ENCODE measurements around the gene RBKS.
A peak's percentile ranks its signal among the peaks of the same experiment; 100 is the strongest.

RBKS gene

GRCh38 chr2:27901234-27901633 lies 11.0 kb upstream of the RBKS start:
- no peak overlapping the region for H3K4me3 ChIP-seq (ENCODE audit: low read depth, low read length)
- TF ChIP-seq, protein P1, sequence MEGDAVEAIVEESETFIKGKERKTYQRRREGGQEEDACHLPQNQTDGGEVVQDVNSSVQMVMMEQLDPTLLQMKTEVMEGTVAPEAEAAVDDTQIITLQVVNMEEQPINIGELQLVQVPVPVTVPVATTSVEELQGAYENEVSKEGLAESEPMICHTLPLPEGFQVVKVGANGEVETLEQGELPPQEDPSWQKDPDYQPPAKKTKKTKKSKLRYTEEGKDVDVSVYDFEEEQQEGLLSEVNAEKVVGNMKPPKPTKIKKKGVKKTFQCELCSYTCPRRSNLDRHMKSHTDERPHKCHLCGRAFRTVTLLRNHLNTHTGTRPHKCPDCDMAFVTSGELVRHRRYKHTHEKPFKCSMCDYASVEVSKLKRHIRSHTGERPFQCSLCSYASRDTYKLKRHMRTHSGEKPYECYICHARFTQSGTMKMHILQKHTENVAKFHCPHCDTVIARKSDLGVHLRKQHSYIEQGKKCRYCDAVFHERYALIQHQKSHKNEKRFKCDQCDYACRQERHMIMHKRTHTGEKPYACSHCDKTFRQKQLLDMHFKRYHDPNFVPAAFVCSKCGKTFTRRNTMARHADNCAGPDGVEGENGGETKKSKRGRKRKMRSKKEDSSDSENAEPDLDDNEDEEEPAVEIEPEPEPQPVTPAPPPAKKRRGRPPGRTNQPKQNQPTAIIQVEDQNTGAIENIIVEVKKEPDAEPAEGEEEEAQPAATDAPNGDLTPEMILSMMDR (IDR thresholded peaks at IDR 0.05; ENCODE audit: control insufficient read depth, extremely low read depth, insufficient read depth) = no peak
- no peak for DNase-seq (ENCODE audit: low read depth)

DNA sequence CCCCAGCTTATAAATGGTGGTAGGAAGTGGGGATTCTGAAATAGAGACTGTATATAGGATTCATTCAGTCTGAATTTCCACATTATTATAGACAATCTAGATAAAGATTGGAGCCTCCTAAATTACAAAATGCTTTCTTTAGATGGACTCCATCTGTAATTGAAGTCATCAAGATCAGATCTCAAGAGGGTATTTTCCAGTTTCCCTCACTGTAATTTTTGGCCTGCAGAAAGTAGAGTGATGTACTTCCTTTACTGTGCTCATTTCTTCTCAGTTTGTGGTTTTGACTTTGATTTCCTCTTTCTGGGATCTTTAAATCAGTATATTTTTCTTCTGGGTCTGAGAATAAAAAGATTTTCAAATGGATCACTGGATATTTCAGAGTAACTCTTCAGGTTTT lies 7.5 kb upstream of the RBKS start:
- no peak overlapping the region for H3K4me3 ChIP-seq (ENCODE audit: low read depth, low read length)
- DNase-seq (ENCODE audit: low read depth) = no peak
- TF ChIP-seq, protein P1 (IDR thresholded peaks at IDR 0.05; ENCODE audit: control insufficient read depth, extremely low read depth, insufficient read depth) = no peak

GRCh38 chr2:27893006-27893405 lies 2.8 kb upstream of the RBKS start:
- H3K4me3 ChIP-seq (ENCODE audit: low read depth, low read length) = no peak overlapping the region
- TF ChIP-seq, protein P1 (IDR thresholded peaks at IDR 0.05; ENCODE audit: control insufficient read depth, extremely low read depth, insufficient read depth) = no peak
- DNase-seq (ENCODE audit: low read depth) = no peak

- no peak for DNase-seq (ENCODE audit: low read depth)
- H3K4me3 ChIP-seq (ENCODE audit: low read depth, low read length) = peak overlapping the region; percentile 94; the same call in 1 of the 2 replicates
- TF ChIP-seq, protein P1 (IDR thresholded peaks at IDR 0.05; ENCODE audit: control insufficient read depth, extremely low read depth, insufficient read depth) = no peak
Measured at GRCh38 chr2:27891673-27892105, 1.5 kb upstream of the RBKS start.

GRCh38 chr2:27890924-27891672 lies 911 bp upstream of the RBKS start:
- H3K4me3 ChIP-seq (ENCODE audit: low read depth, low read length) = peak overlapping the region; percentile 94
- DNase-seq (ENCODE audit: low read depth) = no peak
- TF ChIP-seq, protein P1 (IDR thresholded peaks at IDR 0.05; ENCODE audit: control insufficient read depth, extremely low read depth, insufficient read depth) = no peak

- no peak for DNase-seq (ENCODE audit: low read depth)
- H3K4me3 ChIP-seq (ENCODE audit: low read depth, low read length) = peak overlapping the region; percentile 94
- TF ChIP-seq, protein P1 (IDR thresholded peaks at IDR 0.05; ENCODE audit: control insufficient read depth, extremely low read depth, insufficient read depth) = no peak
Measured at GRCh38 chr2:27889774-27890145, 427 bp downstream of the RBKS start.

DNA sequence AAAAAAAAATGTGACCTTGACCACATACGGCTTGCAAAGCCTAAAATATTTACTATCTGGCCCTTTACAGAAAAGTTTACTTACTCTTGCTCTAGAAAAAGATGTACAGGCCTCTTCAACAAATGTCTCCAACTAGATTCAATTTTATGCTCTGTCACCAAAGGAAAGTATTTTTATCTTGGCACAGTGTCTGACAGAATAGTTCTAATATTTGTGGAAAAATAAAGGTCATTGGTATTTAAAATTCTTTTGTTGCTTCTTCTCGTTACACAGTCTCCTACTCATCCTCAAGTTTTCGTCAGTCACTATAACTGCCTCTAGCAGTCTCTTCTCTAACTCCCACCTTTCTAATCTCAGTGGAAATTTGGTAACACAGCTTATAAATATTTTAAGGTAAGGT lies 1.4 kb downstream of the RBKS start:
- H3K4me3 ChIP-seq (ENCODE audit: low read depth, low read length) = no peak overlapping the region
- no peak for DNase-seq (ENCODE audit: low read depth)
- TF ChIP-seq, protein P1 (IDR thresholded peaks at IDR 0.05; ENCODE audit: control insufficient read depth, extremely low read depth, insufficient read depth) = no peak
